ENCODE measurements around the gene C19orf44.
"Not testable (repeated sequence)": the region's sequence is repeated elsewhere in the genome, so short reads cannot be mapped to it uniquely, and the experiment has no call there.

C19orf44 gene

DNA sequence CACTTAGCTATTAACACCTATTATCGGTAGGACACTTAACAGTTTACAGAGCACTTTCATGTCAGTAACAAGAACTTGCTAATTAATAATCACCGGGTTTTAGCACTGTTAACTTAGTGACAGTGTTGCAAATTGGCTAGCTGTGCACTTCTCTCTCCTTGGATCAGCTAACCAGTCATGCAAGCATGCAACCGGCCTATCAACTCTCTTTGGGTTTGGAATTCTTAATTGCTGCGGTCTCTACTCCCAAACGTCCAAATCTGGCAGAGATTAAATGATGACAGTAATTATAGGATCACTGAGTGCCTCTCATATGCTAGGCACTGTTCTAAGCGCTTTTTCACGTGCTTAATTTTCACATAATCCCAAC lies 25.7 kb upstream of the C19orf44 start:
- no peak for DNase-seq

DNA sequence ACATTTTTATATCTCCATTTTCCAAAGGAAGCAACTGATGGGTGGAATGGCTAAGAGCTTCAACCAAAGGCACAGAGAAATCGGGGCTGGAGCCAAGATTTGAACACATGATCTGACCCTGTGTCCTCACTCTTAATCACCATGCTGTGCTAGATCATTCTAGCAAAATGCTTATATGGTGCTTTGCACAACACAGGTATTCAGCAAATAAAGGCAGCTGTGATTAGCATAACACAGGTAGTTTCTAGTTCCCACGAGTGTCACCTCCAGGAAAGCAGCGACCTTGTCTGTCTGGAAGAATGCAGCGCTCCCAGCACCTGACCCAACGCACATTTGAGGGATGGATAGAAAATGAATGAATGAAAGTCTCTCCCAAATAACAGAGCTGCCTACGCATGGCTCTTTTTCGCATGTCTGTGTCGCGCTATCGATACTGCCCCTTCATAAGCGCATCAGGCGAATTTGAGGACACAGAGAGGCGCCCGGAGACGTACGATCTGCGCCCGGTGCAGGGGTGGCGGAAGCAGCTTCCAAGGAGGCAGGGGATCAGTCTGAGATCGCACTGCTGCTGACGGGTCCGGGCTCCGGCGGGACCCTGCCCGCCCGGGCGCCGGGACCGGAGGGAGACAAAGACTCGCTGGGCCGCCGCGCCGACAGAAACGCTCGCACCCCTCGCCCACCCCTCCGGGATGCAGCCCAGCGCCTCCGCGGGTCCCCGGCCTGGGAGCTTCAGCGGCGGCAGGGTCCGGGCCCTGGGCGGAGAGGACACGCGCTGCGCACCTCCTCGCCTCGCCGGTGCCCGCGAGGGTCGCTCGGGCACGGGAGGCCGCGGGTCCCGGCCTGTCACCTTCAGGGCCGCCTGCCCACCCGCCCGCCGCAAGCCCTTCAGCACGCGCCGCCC lies 25.0 kb upstream of the C19orf44 start:
- peak; percentile 48 for DNase-seq

DNA sequence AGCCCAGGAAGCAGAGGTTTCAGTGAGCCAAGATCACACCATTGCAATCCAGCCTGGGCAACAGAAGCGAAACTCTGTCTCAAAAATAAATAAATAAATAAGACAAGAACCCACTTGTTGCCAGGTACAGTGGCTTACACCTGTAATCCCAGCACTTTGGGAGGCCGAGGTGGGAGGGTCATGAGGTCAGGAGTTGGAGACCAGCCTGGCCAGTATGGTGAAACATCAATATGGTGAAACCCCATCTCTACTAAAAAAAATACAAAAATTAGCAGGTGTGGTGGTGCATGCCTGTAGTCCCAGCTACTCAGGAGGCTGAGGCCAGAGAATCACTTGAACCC lies 23.7 kb upstream of the C19orf44 start:
- DNase-seq = not testable (repeated sequence)

DNA sequence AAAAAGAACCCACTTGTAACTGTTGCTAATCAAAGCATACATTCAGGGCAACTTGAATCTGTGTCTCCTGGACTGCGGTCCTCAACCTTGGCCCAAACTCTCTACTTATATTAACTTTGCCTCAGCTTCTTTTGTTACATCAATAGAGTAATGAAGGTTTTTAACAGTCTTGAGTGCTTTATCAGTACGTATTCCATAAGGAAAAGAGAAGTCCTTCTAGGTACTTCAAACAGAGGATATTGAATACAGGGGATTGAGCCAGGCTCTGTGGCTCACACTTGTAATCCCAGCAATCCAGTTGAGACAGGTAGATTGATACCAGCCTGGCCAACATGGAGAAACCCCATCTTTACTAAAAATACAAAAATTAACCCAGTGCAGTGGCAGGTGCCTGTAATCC lies 23.2 kb upstream of the C19orf44 start:
- no peak for DNase-seq

DNA sequence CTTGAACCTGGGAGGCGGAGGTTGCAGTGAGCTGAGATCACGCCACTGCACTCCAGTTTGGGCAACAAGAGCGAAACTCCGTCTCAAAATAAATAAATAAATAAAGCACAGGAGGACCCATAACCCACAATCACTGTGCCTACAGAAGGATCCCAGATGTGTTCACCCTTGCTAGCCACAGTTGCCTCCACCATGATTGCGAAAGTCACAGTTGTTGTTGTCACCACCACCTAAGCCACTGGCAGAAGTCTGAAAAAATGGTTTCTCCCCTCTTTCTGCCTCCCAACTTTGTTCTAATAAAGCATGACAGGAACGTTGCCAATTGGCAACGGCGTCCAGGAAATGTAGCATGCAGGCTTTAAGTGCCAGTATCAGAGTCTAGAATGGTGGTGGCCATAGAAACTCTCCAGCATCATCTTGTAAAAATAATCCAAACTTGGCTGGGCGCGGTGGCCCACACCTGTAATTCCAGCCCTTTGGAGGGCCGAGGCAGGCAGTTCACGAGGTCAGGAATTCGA lies 22.3 kb upstream of the C19orf44 start:
- no peak for DNase-seq

DNA sequence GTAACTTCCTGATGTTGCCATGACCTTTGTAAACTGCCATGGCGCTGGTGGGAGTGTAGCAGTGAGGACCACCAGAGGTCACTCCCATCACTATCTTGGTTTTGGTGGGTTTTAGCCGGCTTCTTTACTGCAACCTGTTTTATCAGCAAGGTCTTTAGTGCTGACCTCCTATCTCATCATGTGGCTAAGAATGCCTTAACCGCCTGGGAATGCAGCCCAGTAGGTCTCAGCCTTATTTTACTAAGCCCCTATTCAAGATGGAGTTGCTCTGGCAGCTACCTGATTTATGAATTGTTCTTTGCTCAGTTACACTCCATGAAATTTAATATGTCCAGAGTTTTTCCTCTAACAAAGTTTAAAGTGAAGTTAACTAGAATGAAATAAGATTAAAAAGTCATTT lies 19.8 kb upstream of the C19orf44 start:
- no peak for DNase-seq

DNA sequence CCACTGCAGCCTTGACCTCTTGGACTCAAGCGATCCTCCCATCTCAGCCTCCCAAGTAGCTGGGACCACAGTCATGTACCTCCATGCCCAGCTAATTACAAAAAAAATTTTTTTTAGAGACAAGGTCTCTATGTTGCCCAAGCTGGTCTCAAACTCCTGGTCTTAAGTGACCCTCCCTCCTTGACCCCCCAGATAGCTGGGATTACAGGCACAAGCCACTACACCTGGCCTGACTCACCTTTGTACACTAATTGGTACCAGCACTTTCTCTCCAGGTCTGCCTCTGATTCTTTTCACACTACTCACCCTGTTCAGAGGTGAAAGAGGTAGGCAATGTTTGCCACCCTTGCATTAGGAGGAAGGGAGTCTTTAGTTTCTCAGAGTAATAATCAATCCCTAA lies 18.9 kb upstream of the C19orf44 start:
- DNase-seq = no peak

DNA sequence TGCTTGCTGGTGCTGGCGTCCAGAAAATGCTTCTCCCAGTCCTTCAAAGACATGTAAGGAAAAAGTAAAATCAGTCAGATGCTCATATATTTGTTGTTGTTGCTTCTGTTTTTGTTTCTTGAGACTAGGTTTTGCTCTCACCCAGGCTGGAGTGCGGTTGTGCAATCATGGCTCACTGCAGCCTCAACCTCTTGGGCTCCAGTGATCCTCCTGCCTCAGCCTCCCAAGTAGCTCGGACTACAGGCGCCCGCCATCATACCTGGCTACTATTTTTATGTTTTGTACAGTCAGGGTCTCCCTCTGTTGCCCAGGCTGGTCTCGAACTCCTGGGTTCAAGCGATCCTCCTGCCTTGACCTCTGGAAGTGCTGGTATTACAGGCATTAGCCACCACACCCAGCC lies 13.4 kb upstream of the C19orf44 start:
- no peak for DNase-seq

DNA sequence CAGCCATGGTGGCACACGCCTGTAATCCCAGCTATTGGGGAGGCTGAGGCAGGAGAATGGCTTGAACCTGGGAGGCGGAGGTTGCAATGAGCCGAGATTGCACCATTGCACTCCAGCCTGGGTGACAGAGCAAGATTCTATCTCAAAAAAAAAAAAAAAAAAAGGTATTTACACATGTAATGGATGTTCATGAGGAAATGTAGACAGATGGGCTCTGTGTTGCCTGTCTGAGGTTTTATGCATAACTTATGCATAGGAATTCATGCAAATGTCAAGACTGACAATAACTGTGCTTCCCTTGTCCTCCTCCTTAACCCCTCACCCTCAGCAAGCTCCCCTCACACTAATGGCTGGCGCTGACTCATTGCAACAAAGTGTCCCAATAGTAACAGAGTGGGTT lies 9.7 kb upstream of the C19orf44 start:
- DNase-seq = not testable (repeated sequence)

DNA sequence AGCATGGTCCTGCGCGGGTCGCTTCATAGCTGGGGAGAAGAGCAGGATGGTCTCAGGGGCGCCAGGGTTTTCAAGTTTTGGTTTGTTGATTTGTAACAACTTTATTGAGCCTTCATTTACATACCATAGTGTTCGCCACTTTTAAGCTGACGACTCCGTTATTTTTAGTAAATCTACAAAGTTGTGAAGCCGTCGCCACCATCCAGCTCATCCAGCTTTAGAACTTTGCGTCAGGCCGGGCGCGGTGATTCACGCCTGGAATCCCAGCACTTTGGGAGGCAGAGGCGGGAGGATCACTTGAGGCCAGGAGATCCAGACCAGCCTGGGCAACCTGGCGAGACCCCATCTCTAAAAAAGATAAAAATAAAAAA lies 404 bp downstream of the C19orf44 start:
- DNase-seq = no peak

DNA sequence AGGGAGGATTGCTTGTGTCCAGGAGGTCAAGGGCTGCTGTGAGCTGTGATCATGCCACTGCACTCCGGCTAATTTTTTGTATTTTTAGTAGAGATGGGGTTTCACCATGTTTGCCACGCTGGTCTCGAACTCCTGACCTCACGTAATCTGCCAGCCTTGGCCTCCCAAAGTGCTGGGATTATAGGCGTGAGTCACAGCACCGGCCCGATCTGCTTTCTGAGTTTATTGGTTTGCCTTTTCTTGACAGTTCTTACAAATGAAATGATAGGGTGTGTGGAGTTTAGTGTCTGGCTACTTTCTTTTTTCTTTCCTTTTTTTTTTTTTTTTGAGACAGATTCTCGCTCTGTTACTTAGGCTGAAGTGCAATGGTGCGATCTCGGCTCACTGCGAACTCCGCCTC lies 848 bp downstream of the C19orf44 start:
- no peak for DNase-seq

DNA sequence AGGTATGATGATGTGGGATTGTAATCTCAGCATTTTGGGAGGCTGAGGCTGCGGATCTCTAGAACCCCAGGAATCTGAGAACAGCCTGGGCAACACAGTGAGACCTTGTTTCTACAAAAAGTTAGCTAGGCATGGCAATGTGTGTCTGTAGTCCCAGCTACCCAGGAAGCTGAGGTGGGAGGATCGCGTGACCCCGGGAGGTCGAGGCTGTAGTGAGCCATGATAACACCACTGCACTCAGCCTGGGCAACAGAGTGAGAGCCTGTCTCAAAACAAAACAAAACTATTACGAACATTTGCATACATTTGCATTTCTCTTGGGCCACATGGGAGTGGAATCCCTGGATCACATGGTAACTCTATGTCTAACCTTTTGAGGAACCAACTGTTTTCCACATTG lies 1.6 kb downstream of the C19orf44 start:
- DNase-seq = no peak

DNA sequence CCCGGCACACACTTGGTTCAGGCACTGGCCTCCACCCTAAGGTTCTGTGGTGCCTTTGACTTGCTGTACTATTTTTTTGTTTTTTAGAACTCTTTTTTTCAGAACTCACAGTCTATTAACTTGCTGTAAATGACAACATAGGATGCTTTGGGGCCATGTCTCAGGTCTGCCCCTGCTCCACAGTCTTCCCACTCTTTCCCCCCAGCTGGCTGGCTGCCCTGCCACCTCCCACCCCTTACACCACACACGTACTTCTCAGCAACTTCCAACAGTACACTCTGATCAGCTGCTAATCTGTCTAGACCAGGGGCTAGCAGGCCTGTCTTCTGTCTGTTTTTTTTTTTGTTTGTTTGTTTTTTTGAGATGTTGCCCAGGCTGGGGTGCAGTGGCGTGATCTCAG lies 8.1 kb downstream of the C19orf44 start:
- no peak for DNase-seq

DNA sequence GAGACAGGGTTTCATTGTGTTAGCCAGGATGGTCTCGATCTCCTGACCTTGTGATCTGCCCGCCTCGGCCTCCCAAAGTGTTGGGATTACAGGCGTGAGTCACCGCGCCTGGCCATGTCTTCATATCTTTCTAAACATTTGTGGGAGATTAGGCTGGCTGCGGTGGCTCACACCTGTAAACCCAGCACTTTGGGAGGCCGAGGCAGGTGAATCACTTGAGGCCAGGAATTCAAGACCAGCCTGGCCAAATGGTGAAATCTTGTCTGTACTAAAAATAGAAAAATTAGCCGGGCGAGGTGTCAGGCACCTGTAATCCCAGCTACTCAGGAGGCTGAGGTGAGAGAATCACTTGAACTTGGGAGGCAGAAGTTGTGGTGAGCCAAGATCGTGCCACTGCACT lies 10.0 kb downstream of the C19orf44 start:
- not testable (repeated sequence) for DNase-seq

DNA sequence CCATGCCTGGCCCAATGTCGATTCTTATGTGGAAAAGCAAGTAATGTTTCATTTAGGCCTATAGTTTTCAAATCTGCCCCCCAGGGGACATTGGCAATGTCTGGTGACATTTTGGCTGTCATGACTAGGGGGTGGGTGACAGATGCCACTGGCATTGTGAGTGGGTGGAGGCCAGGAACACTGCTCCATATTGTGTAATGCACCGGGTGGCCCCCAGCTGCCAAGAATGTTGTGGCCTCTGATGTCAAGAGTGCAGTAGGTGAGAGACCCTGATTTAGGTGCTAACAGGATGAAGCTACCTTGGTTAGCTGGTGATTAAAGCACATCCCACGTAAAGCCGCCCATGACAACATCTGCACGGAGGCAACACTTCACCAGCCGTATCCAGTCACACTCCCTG lies 10.8 kb downstream of the C19orf44 start:
- no peak for DNase-seq

DNA sequence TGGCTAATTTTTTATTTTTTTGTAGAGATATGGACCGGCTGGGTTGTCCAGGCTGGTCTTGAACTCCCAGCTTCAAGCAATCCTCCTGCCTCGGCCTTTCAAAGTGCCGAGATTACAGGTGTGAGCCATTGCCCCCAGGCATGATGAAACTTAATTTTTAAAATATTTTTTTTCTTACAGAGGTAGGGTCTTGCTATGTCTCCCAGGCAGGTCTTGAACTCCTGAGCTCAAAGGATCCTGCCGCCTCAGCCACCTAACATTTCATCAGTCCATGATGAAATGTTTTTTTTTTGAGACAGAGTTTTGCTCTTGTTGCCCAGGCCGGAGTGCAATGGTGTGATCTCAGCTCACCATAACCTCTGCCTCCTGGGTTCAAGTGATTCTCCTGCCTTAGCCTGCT lies 12.4 kb downstream of the C19orf44 start:
- DNase-seq = no peak

DNA sequence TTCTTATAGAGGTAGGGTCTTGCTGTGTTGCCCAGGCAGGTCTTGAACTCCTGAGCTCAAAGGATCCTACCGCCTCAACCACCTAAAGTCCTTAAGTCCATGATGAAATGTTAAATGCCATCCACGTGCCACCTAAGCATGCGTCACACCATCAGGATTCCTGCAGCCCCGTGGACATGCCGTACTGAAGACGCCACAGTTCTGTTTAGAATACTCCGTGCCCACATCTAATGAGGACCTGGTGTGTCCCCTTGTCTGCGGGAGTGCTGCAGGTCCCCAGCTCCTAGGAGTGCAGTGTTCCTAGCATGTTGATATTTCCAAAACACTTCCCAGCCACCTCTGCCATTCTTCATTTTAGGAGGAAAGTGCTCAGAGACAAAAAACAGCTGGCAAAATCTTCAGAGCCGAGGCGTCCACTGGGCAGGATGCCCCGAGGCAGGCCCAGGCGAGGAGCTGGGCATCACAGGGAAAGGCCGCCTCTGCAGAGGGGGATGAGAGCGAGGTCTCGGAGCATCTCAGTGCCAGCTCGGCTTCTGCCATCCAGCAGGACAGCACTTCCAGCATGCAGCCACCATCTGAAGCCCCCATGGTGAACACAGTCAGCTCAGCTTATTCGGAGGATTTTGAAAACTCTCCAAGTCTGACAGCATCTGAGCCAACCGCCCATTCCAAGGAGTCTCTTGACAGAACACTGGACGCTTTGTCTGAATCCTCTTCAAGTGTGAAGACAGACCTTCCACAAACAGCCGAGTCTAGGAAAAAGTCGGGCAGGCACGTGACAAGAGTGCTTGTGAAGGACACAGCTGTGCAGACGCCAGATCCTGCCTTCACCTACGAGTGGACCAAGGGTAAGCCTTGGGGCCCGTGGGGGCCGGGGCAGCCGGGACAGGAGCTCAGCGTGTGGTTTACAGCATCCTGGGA lies 13.2 kb downstream of the C19orf44 start:
- no peak for DNase-seq

DNA sequence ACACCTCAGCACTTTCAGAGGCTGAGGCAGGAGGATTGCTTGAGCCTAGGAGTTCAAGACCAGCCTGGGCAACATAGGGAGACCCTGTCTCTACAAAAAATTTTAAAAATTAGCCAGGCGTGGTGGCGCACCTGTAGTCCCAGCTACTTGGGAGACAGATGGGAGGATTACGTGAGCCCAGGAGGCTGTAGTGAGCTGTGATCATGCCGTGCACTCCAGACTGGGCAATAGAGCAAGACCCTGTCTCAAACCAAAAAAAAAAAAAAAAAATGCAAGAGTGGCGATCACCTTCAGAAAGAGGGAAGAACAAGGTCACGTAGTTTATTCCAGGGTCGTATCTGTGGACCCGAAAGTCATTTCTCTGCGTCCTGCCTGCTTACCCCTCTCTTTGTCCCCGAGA lies 16.4 kb downstream of the C19orf44 start:
- not testable (repeated sequence) for DNase-seq

DNA sequence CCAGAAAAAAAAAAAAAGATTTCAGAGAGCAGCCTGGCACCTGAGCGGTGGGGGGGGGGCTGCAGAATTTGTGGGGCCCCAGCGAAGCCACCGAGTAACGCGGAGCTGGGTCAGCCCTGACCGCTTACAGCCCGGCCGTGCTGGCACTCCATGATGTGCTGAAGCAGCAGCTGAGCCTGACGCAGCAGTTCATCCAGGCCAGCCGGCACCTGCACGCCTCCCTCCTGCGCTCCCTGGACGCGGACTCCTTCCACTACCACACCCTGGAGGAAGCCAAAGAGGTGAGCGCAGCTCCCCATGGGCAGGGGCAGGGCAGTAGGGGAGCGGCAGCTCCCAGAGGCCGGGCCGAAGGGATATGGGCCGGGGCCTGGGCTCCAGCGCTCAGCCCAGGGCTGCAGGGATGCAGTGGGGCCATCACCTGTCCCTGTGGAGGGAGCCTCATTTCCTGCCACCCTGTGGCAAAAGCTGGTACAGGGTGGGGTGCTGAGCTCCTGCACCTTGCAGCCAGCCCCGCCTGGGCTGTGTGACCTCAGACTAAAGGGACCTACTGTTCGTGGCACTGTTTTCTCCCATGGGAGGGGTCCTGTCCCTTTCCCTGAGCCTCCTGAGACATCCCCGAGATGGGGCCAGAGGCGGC lies 18.3 kb downstream of the C19orf44 start:
- DNase-seq = no peak

DNA sequence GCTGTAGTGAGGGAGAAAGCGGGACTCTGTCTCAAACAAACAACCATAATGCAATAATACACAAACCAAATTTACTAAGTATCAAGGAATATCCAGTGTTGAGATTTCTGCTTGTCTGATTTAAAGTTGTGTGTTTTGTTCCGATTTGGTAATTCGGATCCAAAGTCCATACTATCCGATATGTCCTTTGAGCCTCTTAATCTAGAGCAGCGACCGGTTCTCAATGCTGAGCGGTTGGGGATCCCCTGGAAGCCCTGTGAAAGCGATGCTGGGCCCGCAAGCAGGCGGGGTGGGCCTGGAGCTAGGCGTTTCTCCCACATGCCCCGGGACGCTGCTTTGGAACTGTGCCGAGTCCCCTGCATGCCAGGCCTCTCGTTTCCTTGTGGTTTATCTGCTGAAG lies 20.2 kb downstream of the C19orf44 start:
- DNase-seq = no peak

DNA sequence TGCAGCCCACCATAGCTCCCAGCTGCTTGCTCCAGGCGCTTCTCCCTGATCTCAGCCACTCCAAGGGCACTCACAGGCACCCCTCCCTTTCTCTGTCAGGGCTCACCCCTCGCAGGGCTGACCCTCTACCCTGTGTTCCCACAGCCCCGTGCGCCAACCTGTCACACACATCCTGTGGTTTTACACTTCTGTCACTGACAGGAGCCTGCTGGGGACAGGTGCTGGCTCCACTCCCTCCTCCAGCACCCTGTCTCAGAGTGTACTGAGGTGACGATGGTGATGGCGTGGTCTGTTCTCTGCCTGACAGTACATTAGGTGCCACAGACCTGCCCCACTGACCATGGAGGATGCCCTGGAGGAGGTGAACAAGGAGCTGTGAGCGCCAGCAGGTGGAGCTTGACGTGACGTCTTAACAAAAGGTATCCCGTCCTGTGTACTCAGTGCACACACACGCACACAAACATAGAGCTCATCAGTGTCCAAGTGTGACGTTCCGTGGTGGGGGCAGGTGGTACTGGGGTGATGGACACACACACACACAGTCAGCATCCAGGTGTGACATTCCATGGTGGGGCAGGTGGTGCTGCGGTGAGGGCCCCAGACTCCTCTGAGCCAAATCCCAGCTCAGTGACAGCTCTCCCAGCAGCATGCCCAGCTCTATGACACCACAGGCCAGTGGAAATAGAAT lies 20.9 kb downstream of the C19orf44 start:
- DNase-seq = no peak

DNA sequence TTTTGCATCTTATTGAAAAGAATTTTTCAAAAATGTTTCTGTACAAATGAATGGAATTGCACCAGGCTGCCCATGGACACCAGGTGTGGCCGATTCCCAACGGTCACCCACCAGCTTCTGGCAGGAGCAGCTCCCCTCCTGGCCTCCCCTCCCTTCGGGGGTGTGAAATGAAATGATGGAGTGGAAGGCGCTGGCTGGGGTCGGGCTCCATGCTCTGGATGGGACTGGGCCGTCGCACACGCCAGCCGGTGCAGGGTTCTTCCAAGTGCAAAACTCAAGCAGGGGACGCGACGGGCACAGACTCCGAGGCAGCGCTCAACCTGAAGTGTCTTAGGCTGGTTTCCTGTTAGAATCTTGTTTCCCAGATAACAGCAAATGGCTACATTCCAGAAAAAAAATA lies 21.9 kb downstream of the C19orf44 start:
- DNase-seq = no peak
